CD14-positive monocyte (primary cell): ENCODE results near the gene PRKN. TPM values are rescaled to one million over a fixed set of nuclear protein-coding genes. Genes with fewer than 3 reads are reported as not detected.

Experiments used
- DNase-seq, 3 donors: peaks; one replicate each; pipeline ENCODE4 v3.0.0-alpha.2; 2011 to 2022
- H2AFZ ChIP-seq: 2 replicates; pipeline ENCODE4 v1.6.0; 2012; ENCODE audit warnings: mild to moderate bottlenecking, low read depth, low read length, inconsistent platforms; ENCODE audit not compliant: insufficient read depth, poor library complexity, severe bottlenecking
- H3K27ac ChIP-seq, 2 donors: 1 replicate in 1 of 2; 2 replicates in 1 of 2; pipeline ENCODE4 v1.5.1; 2012 to 2013; ENCODE audit warnings: low read length in 2 of 2, control low read depth in 1 of 2, inconsistent platforms in 1 of 2, low read depth in 1 of 2, mild to moderate bottlenecking in 1 of 2
- H3K27me3 ChIP-seq, 2 donors: one replicate each; pipeline versions ENCODE4 v1.6.0 to v1.6.1; 2011 to 2013; ENCODE audit warnings: low read length in 2 of 2; ENCODE audit not compliant: control insufficient read depth in 2 of 2, insufficient read depth in 2 of 2
- H3K36me3 ChIP-seq, 2 donors: replicated peaks in 1 of 2; 1 replicate in 1 of 2; 2 replicates in 1 of 2; pipeline versions ENCODE4 v1.5.1 to v1.6.1; 2012 to 2013; ENCODE audit warnings: low read length in 2 of 2, control low read depth in 1 of 2, inconsistent platforms in 1 of 2, mild to moderate bottlenecking in 1 of 2; ENCODE audit not compliant: insufficient read depth in 2 of 2, control insufficient read depth in 1 of 2
- H3K4me1 ChIP-seq, 2 donors: 1 replicate in 1 of 2; 2 replicates in 1 of 2; pipeline versions ENCODE4 v1.5.1 to v1.6.1; 2012 to 2013; ENCODE audit warnings: low read length in 2 of 2, control low read depth in 1 of 2, inconsistent platforms in 1 of 2, mild to moderate bottlenecking in 1 of 2, moderate library complexity in 1 of 2; ENCODE audit not compliant: insufficient read depth in 2 of 2, control insufficient read depth in 1 of 2
- H3K4me2 ChIP-seq: replicated peaks from 2 replicates; pipeline ENCODE3; 2012; ENCODE audit warnings: low read length, moderate library complexity, mild to moderate bottlenecking; ENCODE audit not compliant: poor library complexity, severe bottlenecking; ENCODE audit errors: extremely low read depth
- H3K4me3 ChIP-seq, 3 experiments: fragments of 200-600 bp in 1 of 3; sonication (generic) in 1 of 3; replicated peaks in 1 of 3; 1 replicate in 2 of 3; 2 replicates in 1 of 3; pipeline ENCODE4 v1.5.1; 2011 to 2013; ENCODE audit warnings: low read length in 3 of 3, mild to moderate bottlenecking in 3 of 3, control low read depth in 2 of 3, low read depth in 2 of 3, inconsistent platforms in 1 of 3, moderate library complexity in 1 of 3
- H3K79me2 ChIP-seq: 2 replicates; pipeline ENCODE4 v1.6.0; 2012; ENCODE audit warnings: mild to moderate bottlenecking, control low read depth, inconsistent platforms, low read length, moderate library complexity; ENCODE audit not compliant: insufficient read depth
- H3K9ac ChIP-seq: 2 replicates; pipeline ENCODE4 v1.6.0; 2017; ENCODE audit warnings: low read length, mild to moderate bottlenecking; ENCODE audit not compliant: insufficient read depth, poor library complexity, severe bottlenecking
- H3K9me3 ChIP-seq, 2 donors: replicated peaks in 1 of 2; 1 replicate in 1 of 2; 2 replicates in 1 of 2; pipeline versions ENCODE4 v1.5.1 to v1.6.1; 2012 to 2013; ENCODE audit warnings: low read length in 2 of 2, control low read depth in 1 of 2; ENCODE audit not compliant: control insufficient read depth in 1 of 2, insufficient read depth in 1 of 2
- H4K20me1 ChIP-seq: 2 replicates; pipeline ENCODE4 v1.6.0; 2012; ENCODE audit warnings: mild to moderate bottlenecking, low read length, control low read depth, moderate library complexity; ENCODE audit not compliant: insufficient read depth
- H3K27ac Mint-ChIP-seq, 7 donors: one replicate each; pipeline ENCODE4 v1.8.0; 2020; ENCODE audit warnings: mild to moderate bottlenecking in 7 of 7, mixed read lengths in 7 of 7, moderate library complexity in 6 of 7, inconsistent platforms in 2 of 7
- H3K27me3 Mint-ChIP-seq, 3 donors: one replicate each; pipeline ENCODE4 v1.8.0; 2021 to 2022; ENCODE audit warnings: low read depth in 3 of 3, mild to moderate bottlenecking in 3 of 3, mixed read lengths in 3 of 3, moderate library complexity in 3 of 3, inconsistent platforms in 1 of 3
- H3K36me3 Mint-ChIP-seq, 2 donors: one replicate each; pipeline ENCODE4 v1.8.0; 2020; ENCODE audit warnings: mixed read lengths in 2 of 2, inconsistent platforms in 1 of 2, mild to moderate bottlenecking in 1 of 2
- H3K4me1 Mint-ChIP-seq: one replicate; pipeline ENCODE4 v1.8.0; 2020; ENCODE audit warnings: mild to moderate bottlenecking, mixed read lengths
- H3K4me3 Mint-ChIP-seq, 2 donors: one replicate each; pipeline ENCODE4 v1.8.0; 2020; ENCODE audit warnings: mild to moderate bottlenecking in 2 of 2, mixed read lengths in 2 of 2, moderate library complexity in 1 of 2
- H3K9me3 Mint-ChIP-seq, 7 donors: one replicate each; pipeline ENCODE4 v1.8.0; 2020 to 2022; ENCODE audit warnings: mixed read lengths in 7 of 7, mild to moderate bottlenecking in 6 of 7, moderate library complexity in 6 of 7, inconsistent platforms in 2 of 7
- WGBS: methylation state at CpG from one replicate; pipeline ENCODE4 v1.1.5; 2013; ENCODE audit warnings: missing lambda C conversion rate; ENCODE audit not compliant: insufficient coverage; 5-methylcytosine and 5-hydroxymethylcytosine counted together
- intact Hi-C, 2 donors: fragments of 100-400 bp; cut with micrococcal nuclease; formaldehyde crosslinking; loops; one replicate each; pipeline versions ENCODE4 v1.15.0 to v1.15.1; 2023
- polyA plus RNA-seq, 3 donors: library from polyadenylated mRNA; depleted of rRNA in 1 of 3; unstranded in 2 of 3; stranded (reverse) in 1 of 3; fragments of 300-500 nt in 2 of 3; fragments of >200 nt in 1 of 3; fragmentation: Illumina TruSeq in 2 of 3; gene quantifications; 1 replicate in 2 of 3; 2 replicates in 1 of 3; pipeline ENCODE4 v1.2.3, GENCODE V29; 2012 to 2021
- TF ChIP-seq, protein P1 (sequence below): fragments of 200-600 bp; IDR thresholded peaks from one replicate; pipeline ENCODE4 v1.8.0; 2022; ENCODE audit warnings: antibody characterized with exemption, mild to moderate bottlenecking

The PRKN gene
- polyA plus RNA-seq, 3 donors, result 0.19 to 0.21 TPM; not detected in 1

DNA sequence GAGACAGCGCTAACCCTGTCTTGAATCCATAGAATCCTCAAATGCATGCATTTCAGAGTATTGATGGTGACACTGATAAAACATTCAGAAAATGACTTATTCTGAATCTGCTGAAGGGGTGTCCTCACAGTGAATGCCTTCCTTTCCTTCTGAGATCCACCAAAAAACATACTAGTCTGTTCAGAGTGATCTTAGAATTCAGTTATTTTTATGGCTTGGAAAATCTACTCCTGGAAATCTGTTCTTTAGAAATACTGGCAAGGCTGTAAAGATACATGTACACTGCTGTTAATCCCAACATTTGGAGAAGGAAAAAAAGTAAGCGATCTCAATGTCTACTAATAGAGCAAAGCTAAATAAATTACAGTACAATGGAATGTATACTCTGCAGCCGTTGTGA lies 781.1 kb downstream of the PRKN start:
- no CpG with 5 or more reads among the region's 3 CpGs for WGBS
- no peak overlapping the region for H3K27ac Mint-ChIP-seq
- no peak overlapping the region for H3K4me3 ChIP-seq

DNA sequence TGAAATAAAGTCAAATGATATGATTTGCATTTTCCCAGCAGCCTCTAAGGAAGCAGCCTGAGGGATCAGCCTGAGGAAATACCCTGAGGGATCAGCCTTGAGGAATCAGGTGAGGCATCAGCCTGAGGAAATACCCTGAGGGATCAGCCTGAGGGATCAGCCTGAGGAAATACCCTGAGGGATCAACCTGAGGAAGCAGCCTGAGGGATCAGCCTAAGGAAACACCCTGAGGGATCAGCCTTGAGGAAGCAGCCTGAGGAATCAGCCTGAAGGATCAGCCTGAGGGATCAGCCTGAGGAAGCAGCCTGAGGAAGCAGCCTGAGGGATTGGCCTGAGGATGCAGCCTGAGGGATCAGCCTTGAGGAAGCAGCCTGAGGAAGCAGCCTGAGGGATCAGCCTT lies 784.0 kb downstream of the PRKN start:
- Histone ChIP-seq H3K27me3 (no peaks in the 10 kb centered on the region), H4K20me1 (no peaks in the 10 kb centered on the region), H3K4me2 (no peak overlapping the region), H3K9me3 (peaks cover 0 to 3% of the 10 kb centered on the region in 2 donors), H3K4me3 (no peak overlapping the region), H3K27ac (no peak overlapping the region), H3K36me3 (no peaks in the 10 kb centered on the region), H3K9ac (no peak overlapping the region), H3K4me1 (no peaks in the 10 kb centered on the region), H2AFZ (no peak overlapping the region), H3K79me2 (no peaks in the 10 kb centered on the region)
- H3K9me3 Mint-ChIP-seq, result peaks cover 0 to 8% (median 3%) of the 10 kb centered on the region in 7 donors
- H3K4me1 Mint-ChIP-seq, result no peaks in the 10 kb centered on the region
- H3K27ac Mint-ChIP-seq, result no peak overlapping the region
- DNase-seq, result no peak
- no peaks in the 10 kb centered on the region for H3K36me3 Mint-ChIP-seq
- intact Hi-C loops, result no loop called here
- TF ChIP-seq, protein P1, sequence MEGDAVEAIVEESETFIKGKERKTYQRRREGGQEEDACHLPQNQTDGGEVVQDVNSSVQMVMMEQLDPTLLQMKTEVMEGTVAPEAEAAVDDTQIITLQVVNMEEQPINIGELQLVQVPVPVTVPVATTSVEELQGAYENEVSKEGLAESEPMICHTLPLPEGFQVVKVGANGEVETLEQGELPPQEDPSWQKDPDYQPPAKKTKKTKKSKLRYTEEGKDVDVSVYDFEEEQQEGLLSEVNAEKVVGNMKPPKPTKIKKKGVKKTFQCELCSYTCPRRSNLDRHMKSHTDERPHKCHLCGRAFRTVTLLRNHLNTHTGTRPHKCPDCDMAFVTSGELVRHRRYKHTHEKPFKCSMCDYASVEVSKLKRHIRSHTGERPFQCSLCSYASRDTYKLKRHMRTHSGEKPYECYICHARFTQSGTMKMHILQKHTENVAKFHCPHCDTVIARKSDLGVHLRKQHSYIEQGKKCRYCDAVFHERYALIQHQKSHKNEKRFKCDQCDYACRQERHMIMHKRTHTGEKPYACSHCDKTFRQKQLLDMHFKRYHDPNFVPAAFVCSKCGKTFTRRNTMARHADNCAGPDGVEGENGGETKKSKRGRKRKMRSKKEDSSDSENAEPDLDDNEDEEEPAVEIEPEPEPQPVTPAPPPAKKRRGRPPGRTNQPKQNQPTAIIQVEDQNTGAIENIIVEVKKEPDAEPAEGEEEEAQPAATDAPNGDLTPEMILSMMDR, result no peak
- no peaks in the 10 kb centered on the region for H3K27me3 Mint-ChIP-seq
- no peak overlapping the region for H3K4me3 Mint-ChIP-seq

More for the DNA sequence above, 781.1 kb downstream of the PRKN start:
- TF ChIP-seq, protein P1, result no peak
- Histone ChIP-seq H3K9ac (no peak overlapping the region), H3K27ac (no peak overlapping the region), H3K4me2 (no peak overlapping the region), H3K27me3 (no peaks in the 10 kb centered on the region), H3K4me1 (no peaks in the 10 kb centered on the region), H2AFZ (no peak overlapping the region), H3K36me3 (no peaks in the 10 kb centered on the region), H3K79me2 (no peaks in the 10 kb centered on the region), H4K20me1 (no peaks in the 10 kb centered on the region), H3K9me3 (peaks cover 0 to 2% of the 10 kb centered on the region in 2 donors)
- DNase-seq, result no peak
- H3K27me3 Mint-ChIP-seq, result no peaks in the 10 kb centered on the region
- peaks cover 2 to 7% (median 3%) of the 10 kb centered on the region in 7 donors for H3K9me3 Mint-ChIP-seq
- no peaks in the 10 kb centered on the region for H3K36me3 Mint-ChIP-seq
- no peaks in the 10 kb centered on the region for H3K4me1 Mint-ChIP-seq
- no peak overlapping the region for H3K4me3 Mint-ChIP-seq
- intact Hi-C loops, result no loop called here
